ENCODE measurements around the gene CNN3. TPM values are rescaled to one million over a fixed set of nuclear protein-coding genes. Genes with fewer than 3 reads are reported as not detected.

The CNN3 gene
- total and polyA plus RNA-seq, 3 donors from 2014 or later, result 45.9 to 114 (median 61.4) TPM

DNA sequence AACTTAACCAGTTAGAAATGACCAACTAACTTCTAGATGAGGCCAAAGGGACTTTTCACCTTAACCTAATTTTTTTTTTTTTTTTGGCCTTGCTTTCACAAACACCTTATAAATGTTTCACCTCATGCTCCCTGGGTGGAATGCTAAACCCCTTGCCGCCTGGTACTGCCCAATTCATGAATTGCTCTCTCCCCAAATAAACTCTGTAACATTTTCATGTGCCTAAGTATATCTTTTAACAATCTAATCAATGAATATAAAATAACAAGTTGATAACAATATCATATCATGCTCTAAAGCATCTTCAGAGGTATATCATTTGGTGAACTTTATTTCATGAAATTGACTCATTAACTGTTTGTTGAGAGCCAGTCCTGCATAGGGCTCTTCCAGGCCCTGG, 10.9 kb upstream of the CNN3 start:
- intact Hi-C loops (cut with DNase I; ENCODE audit: low total_unique reads), result no loop called here
- Histone ChIP-seq H3K27ac (no peak overlapping the region), H3K4me1 (no peaks in the 10 kb centered on the region)

DNA sequence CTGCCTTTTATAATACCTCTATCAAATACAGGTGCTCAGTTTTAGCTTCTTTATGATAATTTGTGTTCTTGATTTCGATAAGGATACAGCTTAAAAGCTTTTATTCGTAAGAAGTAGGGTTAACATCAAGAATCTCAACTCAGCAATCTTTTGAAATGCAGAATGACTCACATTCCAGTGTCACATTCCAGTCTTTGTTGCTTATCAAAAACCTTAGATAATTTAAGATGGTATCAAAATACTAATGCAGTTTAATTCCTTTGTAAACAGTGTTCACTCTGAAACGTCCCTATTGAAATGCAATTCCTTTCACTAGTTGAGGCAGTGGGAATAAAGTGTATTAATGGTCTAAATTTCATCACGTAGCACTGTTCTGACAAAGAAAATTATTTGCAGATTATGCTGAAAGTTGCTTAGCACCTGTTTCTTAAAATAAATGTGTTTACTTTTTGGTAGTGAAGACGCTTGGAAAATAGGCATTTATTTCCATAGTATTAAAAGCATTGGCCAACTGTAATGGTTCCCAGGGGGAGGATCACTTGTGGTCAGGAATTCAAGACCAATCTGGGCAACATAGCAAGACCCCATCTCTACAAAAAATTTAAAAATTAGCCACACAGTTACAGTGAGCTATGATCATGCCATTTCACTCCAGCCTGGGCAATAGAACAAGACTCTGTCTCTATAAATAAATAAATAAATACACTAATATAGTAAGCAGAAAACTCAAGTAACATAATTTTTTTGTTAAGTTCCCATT, 10.1 kb upstream of the CNN3 start:
- TF ChIP-seq, protein P1, sequence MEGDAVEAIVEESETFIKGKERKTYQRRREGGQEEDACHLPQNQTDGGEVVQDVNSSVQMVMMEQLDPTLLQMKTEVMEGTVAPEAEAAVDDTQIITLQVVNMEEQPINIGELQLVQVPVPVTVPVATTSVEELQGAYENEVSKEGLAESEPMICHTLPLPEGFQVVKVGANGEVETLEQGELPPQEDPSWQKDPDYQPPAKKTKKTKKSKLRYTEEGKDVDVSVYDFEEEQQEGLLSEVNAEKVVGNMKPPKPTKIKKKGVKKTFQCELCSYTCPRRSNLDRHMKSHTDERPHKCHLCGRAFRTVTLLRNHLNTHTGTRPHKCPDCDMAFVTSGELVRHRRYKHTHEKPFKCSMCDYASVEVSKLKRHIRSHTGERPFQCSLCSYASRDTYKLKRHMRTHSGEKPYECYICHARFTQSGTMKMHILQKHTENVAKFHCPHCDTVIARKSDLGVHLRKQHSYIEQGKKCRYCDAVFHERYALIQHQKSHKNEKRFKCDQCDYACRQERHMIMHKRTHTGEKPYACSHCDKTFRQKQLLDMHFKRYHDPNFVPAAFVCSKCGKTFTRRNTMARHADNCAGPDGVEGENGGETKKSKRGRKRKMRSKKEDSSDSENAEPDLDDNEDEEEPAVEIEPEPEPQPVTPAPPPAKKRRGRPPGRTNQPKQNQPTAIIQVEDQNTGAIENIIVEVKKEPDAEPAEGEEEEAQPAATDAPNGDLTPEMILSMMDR (IDR thresholded peaks at IDR 0.05), result no peak
- no peak for TF ChIP-seq POLR2A (IDR thresholded peaks at IDR 0.05)
- whole genome bisulfite sequencing, 2 donors, result 79 to 81% methylated on average over 5 of the region's 5 CpGs
- Histone ChIP-seq H3K36me3 (ENCODE audit: low read depth, missing control alignments) (no peaks in the 10 kb centered on the region), H3K9me3 (no peaks in the 10 kb centered on the region), H3K27me3 (no peaks in the 10 kb centered on the region), H3K27ac (no peak overlapping the region), H3K4me1 (no peaks in the 10 kb centered on the region), H3K4me3 (no peak overlapping the region)
- DNase-seq, result no peak
- intact Hi-C loops (cut with DNase I; ENCODE audit: low total_unique reads), result no loop called here

More for the DNA sequence above, 10.9 kb upstream of the CNN3 start:
- no peaks in the 10 kb centered on the region for H3K36me3 ChIP-seq (ENCODE audit: low read depth, missing control alignments)
- WGBS, 2 donors, result 47 to 98% methylated on average over 1 of the region's 1 CpG
- no peak overlapping the region for H3K4me3 ChIP-seq
- no peaks in the 10 kb centered on the region for H3K9me3 ChIP-seq
- DNase-seq, result no peak
- TF ChIP-seq, protein P1 (IDR thresholded peaks at IDR 0.05), result no peak
- no peak for TF ChIP-seq POLR2A (IDR thresholded peaks at IDR 0.05)
- H3K27me3 ChIP-seq, result no peaks in the 10 kb centered on the region

DNA sequence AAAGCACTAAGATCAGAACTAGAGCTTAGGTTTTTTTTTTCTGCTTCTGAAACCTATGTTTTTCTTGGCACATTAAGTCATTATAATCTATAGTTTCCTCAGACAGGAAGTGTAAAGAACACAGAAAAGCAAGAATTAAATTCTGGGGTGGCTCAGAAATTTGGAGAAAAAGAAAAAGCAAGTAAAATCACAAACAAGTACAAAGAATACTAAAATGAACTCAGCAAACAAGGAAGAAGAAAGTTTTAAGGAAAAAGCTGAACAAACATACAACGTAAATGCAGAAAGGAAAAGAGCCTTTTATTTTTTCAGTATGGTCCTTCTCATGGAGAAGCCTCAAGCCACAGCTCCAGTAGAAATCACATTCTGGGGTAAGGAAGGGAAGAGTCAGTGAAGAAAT, 8.6 kb upstream of the CNN3 start:
- Histone ChIP-seq H3K27me3 (no peaks in the 10 kb centered on the region), H3K36me3 (ENCODE audit: low read depth, missing control alignments) (no peaks in the 10 kb centered on the region), H3K4me1 (no peaks in the 10 kb centered on the region), H3K27ac (no peak overlapping the region), H3K4me3 (no peak overlapping the region), H3K9me3 (no peaks in the 10 kb centered on the region)
- TF ChIP-seq, protein P1 (IDR thresholded peaks at IDR 0.05), result no peak
- TF ChIP-seq POLR2A (IDR thresholded peaks at IDR 0.05), result no peak
- 64 to 75% methylated on average over 1 of the region's 1 CpG for WGBS, 2 donors
- no peak for DNase-seq
- intact Hi-C loops (cut with DNase I; ENCODE audit: low total_unique reads), result no loop called here

DNA sequence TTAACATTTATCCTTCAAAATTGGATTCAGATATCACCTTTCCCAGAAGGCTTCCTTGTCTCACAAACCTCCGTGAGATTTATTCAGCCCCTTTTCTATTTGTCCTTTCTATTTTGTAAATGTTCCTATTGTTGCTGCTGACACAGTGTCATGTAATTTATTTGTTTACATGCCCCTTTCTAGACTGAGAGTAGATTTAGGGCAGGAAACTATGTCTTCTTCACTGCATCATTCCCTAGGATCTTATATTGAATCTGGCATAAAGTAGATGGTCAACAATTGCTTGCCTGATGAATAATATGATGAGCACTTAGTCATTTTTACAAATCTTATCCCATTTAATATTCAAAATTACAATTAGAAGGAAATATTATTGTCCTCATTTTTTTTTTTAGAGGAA, 8.1 kb upstream of the CNN3 start:
- Histone ChIP-seq H3K27me3 (no peaks in the 10 kb centered on the region), H3K9me3 (no peaks in the 10 kb centered on the region)

More for the DNA sequence above, 8.1 kb upstream of the CNN3 start:
- H3K4me3 ChIP-seq, result no peak overlapping the region
- 90 to 92% methylated on average over 1 of the region's 1 CpG for WGBS, 2 donors
- H3K4me1 ChIP-seq, result no peaks in the 10 kb centered on the region
- H3K27ac ChIP-seq, result no peak overlapping the region
- DNase-seq, result no peak
- H3K36me3 ChIP-seq (ENCODE audit: low read depth, missing control alignments), result no peaks in the 10 kb centered on the region
- intact Hi-C loops (cut with DNase I; ENCODE audit: low total_unique reads), result no loop called here
- no peak for TF ChIP-seq POLR2A (IDR thresholded peaks at IDR 0.05)
- TF ChIP-seq, protein P1 (IDR thresholded peaks at IDR 0.05), result no peak
